Ureter (tissue), 1 donor: ENCODE data around the gene PFKM. TPM values are rescaled to one million over a fixed set of nuclear protein-coding genes. Genes with fewer than 3 reads are reported as not detected.

Experiments used
- DNase-seq: peaks from one replicate; pipeline ENCODE4 v3.0.0-alpha.2; 2020; ENCODE audit warnings: low spot score
- total RNA-seq: library from RNA; stranded (reverse); gene quantifications from one replicate; pipeline ENCODE4 v1.2.4, GENCODE V29; 2023
- donor health status: DM: yes; HTN: yes; CAD: no.

PFKM gene
- total RNA-seq, 1 donor from 2014 or later = 55.1 TPM

GRCh38 chr12:48187916-48188695, 68.9 kb downstream of the PFKM start:
- DNase-seq = no peak

GRCh38 chr12:48189331-48190125, 70.4 kb downstream of the PFKM start:
- DNase-seq = peak; percentile 73

- DNase-seq = no peak
These were observed 71.9 kb downstream of the PFKM start for GRCh38 chr12:48191096-48191495.

GRCh38 chr12:48192861-48193260, 73.7 kb downstream of the PFKM start:
- no peak for DNase-seq

DNA sequence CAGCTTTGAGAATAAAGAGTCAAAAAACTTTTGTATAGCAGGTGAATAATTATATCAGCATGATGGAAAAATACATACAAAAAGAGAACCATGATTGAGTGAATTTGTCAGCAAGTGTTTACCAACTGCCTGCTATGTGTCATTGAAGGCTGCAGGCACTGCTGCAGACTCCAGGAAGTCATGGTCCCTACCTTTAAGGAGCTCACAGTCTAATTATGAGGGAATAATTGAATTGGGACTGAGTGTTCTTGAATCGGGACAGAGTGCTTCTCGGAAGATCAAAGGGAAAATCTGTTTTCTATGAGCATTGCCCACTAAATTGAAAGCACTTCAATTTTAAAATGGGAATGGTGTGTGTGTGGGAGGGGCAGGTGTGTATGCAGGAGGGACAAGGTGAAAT, 74.5 kb downstream of the PFKM start:
- DNase-seq = no peak

GRCh38 chr12:48194799-48195201, 75.6 kb downstream of the PFKM start:
- DNase-seq = no peak

Other genes with a start within 250 kb of the PFKM start
- 12.6 TPM for gene VDR, start 214.4 kb upstream of the PFKM start, total RNA-seq
- gene TMEM106C, start 155.8 kb upstream of the PFKM start, total RNA-seq = 39.0 TPM
- not detected for gene COL2A1, start 114.9 kb upstream of the PFKM start, total RNA-seq
- gene SENP1, start 13.3 kb upstream of the PFKM start, total RNA-seq = 32.3 TPM
- 51.1 TPM for gene ASB8, start 38.2 kb downstream of the PFKM start, total RNA-seq
- gene CCDC184, start 64.3 kb downstream of the PFKM start, total RNA-seq = 5.6 TPM
- gene OR10AD1, start 83.9 kb downstream of the PFKM start, total RNA-seq = not detected
- 35.3 TPM for gene ZNF641, start 231.6 kb downstream of the PFKM start, total RNA-seq